ENCODE results near the gene DENND1A. TPM values are rescaled to one million over a fixed set of nuclear protein-coding genes. Genes with fewer than 3 reads are reported as not detected.

Gene DENND1A
- total and polyA plus RNA-seq, 7 donors = 12.8 to 33.2 (median 19.2) TPM

DNA sequence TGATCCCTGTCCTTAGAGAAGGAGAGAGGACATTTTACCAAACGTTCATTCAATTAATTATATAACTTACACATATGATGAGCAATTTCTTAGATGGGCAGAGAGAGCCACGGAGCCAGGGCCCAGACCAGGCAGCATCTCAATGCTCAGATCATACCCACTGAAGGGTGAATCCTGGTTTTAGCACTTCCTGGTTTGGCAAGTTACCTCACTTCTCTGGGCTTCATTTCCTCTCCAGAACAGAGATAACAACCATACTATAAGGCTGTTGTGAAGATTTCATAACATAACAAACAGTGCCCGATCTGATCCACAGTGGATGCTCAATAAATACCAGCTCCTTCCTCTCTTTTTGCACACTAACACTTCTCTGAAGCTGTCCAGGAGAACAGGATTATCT, 271.1 kb downstream of the DENND1A start:
- intact Hi-C loops (cut with DNase I) = no loop called here
- DNase-seq = no peak
- no peaks in the 10 kb centered on the region for H3K27me3 ChIP-seq
- H3K36me3 ChIP-seq = peaks cover 0 to 10% (median 2%) of the 10 kb centered on the region in 4 donors
- H3K27ac ChIP-seq = no peak overlapping the region
- no peak for TF ChIP-seq POLR2A (IDR thresholded peaks at IDR 0.05)
- no peak overlapping the region for H3K4me3 ChIP-seq
- WGBS, 2 donors = 58 to 65% methylated on average over 3 of the region's 3 CpGs
- H3K4me1 ChIP-seq = no peaks in the 10 kb centered on the region
- peaks cover 0 to 4% (median 0%) of the 10 kb centered on the region in 4 donors for H3K9me3 ChIP-seq

- H3K9me3 ChIP-seq = no peaks in the 10 kb centered on the region
- no peak for TF ChIP-seq POLR2A (IDR thresholded peaks at IDR 0.05)
- TF ChIP-seq, protein P1, sequence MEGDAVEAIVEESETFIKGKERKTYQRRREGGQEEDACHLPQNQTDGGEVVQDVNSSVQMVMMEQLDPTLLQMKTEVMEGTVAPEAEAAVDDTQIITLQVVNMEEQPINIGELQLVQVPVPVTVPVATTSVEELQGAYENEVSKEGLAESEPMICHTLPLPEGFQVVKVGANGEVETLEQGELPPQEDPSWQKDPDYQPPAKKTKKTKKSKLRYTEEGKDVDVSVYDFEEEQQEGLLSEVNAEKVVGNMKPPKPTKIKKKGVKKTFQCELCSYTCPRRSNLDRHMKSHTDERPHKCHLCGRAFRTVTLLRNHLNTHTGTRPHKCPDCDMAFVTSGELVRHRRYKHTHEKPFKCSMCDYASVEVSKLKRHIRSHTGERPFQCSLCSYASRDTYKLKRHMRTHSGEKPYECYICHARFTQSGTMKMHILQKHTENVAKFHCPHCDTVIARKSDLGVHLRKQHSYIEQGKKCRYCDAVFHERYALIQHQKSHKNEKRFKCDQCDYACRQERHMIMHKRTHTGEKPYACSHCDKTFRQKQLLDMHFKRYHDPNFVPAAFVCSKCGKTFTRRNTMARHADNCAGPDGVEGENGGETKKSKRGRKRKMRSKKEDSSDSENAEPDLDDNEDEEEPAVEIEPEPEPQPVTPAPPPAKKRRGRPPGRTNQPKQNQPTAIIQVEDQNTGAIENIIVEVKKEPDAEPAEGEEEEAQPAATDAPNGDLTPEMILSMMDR (IDR thresholded peaks at IDR 0.05) = no peak
- no peak for TF ChIP-seq POLR2AphosphoS5 (IDR thresholded peaks at IDR 0.05)
- no peak for TF ChIP-seq EP300 (IDR thresholded peaks at IDR 0.05)
- H3K27me3 ChIP-seq = no peaks in the 10 kb centered on the region
- no peaks in the 10 kb centered on the region for H3K4me1 ChIP-seq
- intact Hi-C loops (cut with DNase I) = no loop called here
- no peak overlapping the region for H3K4me3 ChIP-seq
- 81 to 88% methylated on average over 4 of the region's 4 CpGs for WGBS, 2 donors
- no peak overlapping the region for H3K27ac ChIP-seq
- DNase-seq = no peak
- peaks cover 0 to 10% (median 2%) of the 10 kb centered on the region in 4 donors for H3K36me3 ChIP-seq
Observed at GRCh38 chr9:123657941-123658340, 272.0 kb downstream of the DENND1A start.

GRCh38 chr9:123657099-123657498, 272.8 kb downstream of the DENND1A start:
- no peak for DNase-seq
- intact Hi-C loops (cut with DNase I) = no loop called here
- Histone ChIP-seq H3K36me3 (peaks cover 0 to 3% (median 0%) of the 10 kb centered on the region in 4 donors), H3K27ac (no peak overlapping the region), H3K4me1 (no peaks in the 10 kb centered on the region), H3K4me3 (no peak overlapping the region), H3K27me3 (no peaks in the 10 kb centered on the region), H3K9me3 (no peaks in the 10 kb centered on the region)
- TF ChIP-seq POLR2AphosphoS5 (IDR thresholded peaks at IDR 0.05) = no peak
- TF ChIP-seq, protein P1 (IDR thresholded peaks at IDR 0.05) = no peak
- no peak for TF ChIP-seq EP300 (IDR thresholded peaks at IDR 0.05)
- no peak for TF ChIP-seq POLR2A (IDR thresholded peaks at IDR 0.05)
- WGBS, 2 donors = 97% methylated on average over 7 of the region's 7 CpGs

GRCh38 chr9:123656565-123656964, 273.4 kb downstream of the DENND1A start:
- WGBS, 2 donors = 86 to 92% methylated on average over 1 of the region's 1 CpG
- no peak for TF ChIP-seq POLR2A (IDR thresholded peaks at IDR 0.05)
- TF ChIP-seq POLR2AphosphoS5 (IDR thresholded peaks at IDR 0.05) = no peak
- TF ChIP-seq EP300 (IDR thresholded peaks at IDR 0.05) = no peak
- H3K36me3 ChIP-seq = peaks cover 0 to 3% (median 0%) of the 10 kb centered on the region in 4 donors
- H3K4me3 ChIP-seq = no peak overlapping the region
- intact Hi-C loops (cut with DNase I) = no loop called here
- no peaks in the 10 kb centered on the region for H3K27me3 ChIP-seq
- H3K9me3 ChIP-seq = no peaks in the 10 kb centered on the region
- no peak overlapping the region for H3K27ac ChIP-seq
- DNase-seq = no peak
- H3K4me1 ChIP-seq = no peaks in the 10 kb centered on the region

GRCh38 chr9:123655681-123656423, 274.1 kb downstream of the DENND1A start:
- Histone ChIP-seq H3K4me1 (no peaks in the 10 kb centered on the region), H3K27ac (no peak overlapping the region), H3K4me3 (no peak overlapping the region), H3K36me3 (peaks cover 0 to 8% (median 0%) of the 10 kb centered on the region in 4 donors), H3K9me3 (no peaks in the 10 kb centered on the region), H3K27me3 (no peaks in the 10 kb centered on the region)
- 97% methylated on average over 9 of the region's 9 CpGs for WGBS, 2 donors
- TF ChIP-seq POLR2AphosphoS5 (IDR thresholded peaks at IDR 0.05) (no peak), EP300 (IDR thresholded peaks at IDR 0.05) (no peak), POLR2A (IDR thresholded peaks at IDR 0.05) (no peak)
- TF ChIP-seq, protein P1 (IDR thresholded peaks at IDR 0.05) = no peak
- no peak for DNase-seq
- intact Hi-C loops (cut with DNase I) = no loop called here
